Spleen (tissue), 11 donors: Measurements from ENCODE around the gene DRGX. TPM values are rescaled to one million over a fixed set of nuclear protein-coding genes. Genes with fewer than 3 reads are reported as not detected.

Experiments used
- DNase-seq: peaks from one replicate; pipeline ENCODE4 v3.0.0-alpha.2; 2020
- H3K27ac ChIP-seq, 8 donors: fragments of 200-600 bp; sonication (generic) in 7 of 8; 1 replicate in 4 of 8; 2 replicates in 4 of 8; pipeline versions ENCODE4 v1.5.0 to v1.8.0; 2016 to 2021; ENCODE audit warnings: inconsistent platforms in 4 of 8, mild to moderate bottlenecking in 4 of 8, moderate library complexity in 1 of 8
- H3K27me3 ChIP-seq, 7 donors: fragments of 200-600 bp; sonication (generic) in 6 of 7; replicated peaks in 1 of 7; 1 replicate in 4 of 7; 2 replicates in 3 of 7; pipeline versions ENCODE4 v1.5.0 to v1.8.0; 2016 to 2021; ENCODE audit warnings: inconsistent platforms in 3 of 7, mild to moderate bottlenecking in 1 of 7
- H3K36me3 ChIP-seq, 6 donors: fragments of 200-600 bp; sonication (generic) in 5 of 6; 1 replicate in 4 of 6; 2 replicates in 2 of 6; pipeline versions ENCODE4 v1.5.0 to v1.8.0; 2016 to 2021; ENCODE audit warnings: inconsistent platforms in 2 of 6
- H3K4me1 ChIP-seq, 6 donors: fragments of 200-600 bp; sonication (generic) in 5 of 6; 1 replicate in 3 of 6; 2 replicates in 3 of 6; pipeline versions ENCODE4 v1.5.0 to v1.8.0; 2016 to 2021; ENCODE audit warnings: inconsistent platforms in 3 of 6
- H3K4me3 ChIP-seq, 8 donors: fragments of 200-600 bp; sonication (generic) in 7 of 8; 1 replicate in 4 of 8; 2 replicates in 4 of 8; pipeline versions ENCODE4 v1.5.0 to v1.8.0; 2016 to 2021; ENCODE audit warnings: inconsistent platforms in 4 of 8, mild to moderate bottlenecking in 4 of 8, moderate library complexity in 2 of 8
- H3K9me3 ChIP-seq, 8 donors: fragments of 200-600 bp; sonication (generic) in 7 of 8; 1 replicate in 4 of 8; 2 replicates in 4 of 8; pipeline versions ENCODE4 v1.5.0 to v1.8.0; 2016 to 2021; ENCODE audit warnings: inconsistent platforms in 4 of 8
- CTCF ChIP-seq, 11 experiments: fragments of 200-600 bp in 7 of 11; fragments of 450-650 bp in 4 of 11; sonication (generic) in 4 of 11; IDR thresholded peaks in 8 of 11; conservative IDR thresholded peaks in 3 of 11; 1 replicate in 7 of 11; 2 replicates in 4 of 11; pipeline versions ENCODE4 v1.4.0 to v1.8.0; 2016 to 2021; ENCODE audit warnings: antibody characterized with exemption in 11 of 11, inconsistent platforms in 4 of 11, mild to moderate bottlenecking in 1 of 11
- POLR2A ChIP-seq, 3 donors: fragments of 450-650 bp; IDR thresholded peaks; one replicate each; pipeline ENCODE4 v1.5.1; 2017; ENCODE audit warnings: antibody characterized with exemption in 3 of 3, mild to moderate bottlenecking in 1 of 3
- POLR2AphosphoS5 ChIP-seq, 3 donors: sonication (generic); formaldehyde crosslinking; IDR thresholded peaks; one replicate each; pipeline ENCODE4 v1.5.1; 2017; ENCODE audit warnings: antibody characterized with exemption in 3 of 3
- WGBS, 5 donors: extraction: QIAGEN DNeasy Blood & Tissue Kit in 3 of 5; methylation state at CpG; one replicate each; pipeline versions ENCODE4 v1.1.5 to v1.1.7; 2013 to 2018; 5-methylcytosine and 5-hydroxymethylcytosine counted together
- intact Hi-C: fragments of 100-400 bp; cut with DNase I; formaldehyde crosslinking; loops from one replicate; pipeline ENCODE4 v1.15.0; 2023; ENCODE audit warnings: low total_unique reads
- polyA plus RNA-seq, 3 donors: library from polyadenylated mRNA; stranded (reverse); fragments of 200-250 nt; gene quantifications; one replicate each; pipeline ENCODE4 v1.2.1, GENCODE V29; 2013
- total RNA-seq, 7 donors: library from RNA; depleted of rRNA in 3 of 7; stranded (reverse); fragments of >200 nt in 3 of 7; fragmentation: NEBNext Ultra II Directional in 4 of 7; extraction: Animal tissue kit (Norgen Biotek cat#: 25700) in 4 of 7; gene quantifications; one replicate each; pipeline versions ENCODE4 v1.1.0 to v1.2.1, GENCODE V29; 2016 to 2021
- donor health status: healthy with polysubstance abuse.
- donor health status: DM: no; HTN: no; CAD: no; lungs with moderate emphysema.
- donor health status: DM: no; HTN: no; CAD: no.
- donor health status: Bipolar disorder and iron deficiency.
- donor health status: healthy.
- donor health status: DM: no; HTN: no; CAD: no.
- donor health status: DM: yes; HTN: yes; CAD: no.

DRGX gene
- total and polyA plus RNA-seq, 10 donors: 0.03 to 0.11 TPM; not detected in 8

- H3K36me3 ChIP-seq: no peaks in the 10 kb centered on the region
- H3K9me3 ChIP-seq: peaks cover 0 to 19% (median 14%) of the 10 kb centered on the region in 8 donors
- H3K4me1 ChIP-seq: no peaks in the 10 kb centered on the region
- no peak overlapping the region for H3K27ac ChIP-seq
- intact Hi-C loops: no loop called here
- peaks cover 0 to 13% (median 0%) of the 10 kb centered on the region in 7 donors for H3K27me3 ChIP-seq
- H3K4me3 ChIP-seq: no peak overlapping the region
- no peak for TF ChIP-seq POLR2AphosphoS5 (IDR thresholded peaks at IDR 0.05)
- TF ChIP-seq POLR2A (IDR thresholded peaks at IDR 0.05): no peak
- no peak for TF ChIP-seq CTCF (IDR thresholded peaks at IDR 0.05 in 8 of 11, conservative IDR thresholded peaks at IDR 0.05 in 3 of 11)
- WGBS, 5 donors: 85 to 96% (median 92%) methylated on average over 4 of the region's 4 CpGs
- no peak for DNase-seq
These were observed 46.5 kb downstream of the DRGX start for GRCh38 chr10:49349390-49349789.

- Histone ChIP-seq H3K4me3 (no peak overlapping the region), H3K27me3 (peaks cover 0 to 13% (median 0%) of the 10 kb centered on the region in 7 donors), H3K9me3 (peaks cover 0 to 19% (median 14%) of the 10 kb centered on the region in 8 donors), H3K36me3 (no peaks in the 10 kb centered on the region), H3K4me1 (no peaks in the 10 kb centered on the region), H3K27ac (no peak overlapping the region)
- intact Hi-C loops: no loop called here
- no peak for TF ChIP-seq POLR2AphosphoS5 (IDR thresholded peaks at IDR 0.05)
- TF ChIP-seq POLR2A (IDR thresholded peaks at IDR 0.05): no peak
- TF ChIP-seq CTCF (IDR thresholded peaks at IDR 0.05 in 8 of 11, conservative IDR thresholded peaks at IDR 0.05 in 3 of 11): no peak
- WGBS, 5 donors: 73 to 90% (median 85%) methylated on average over 2 of the region's 2 CpGs
- DNase-seq: no peak
These were observed 47.3 kb downstream of the DRGX start for GRCh38 chr10:49348593-49348992.

- H3K36me3 ChIP-seq: no peaks in the 10 kb centered on the region
- DNase-seq: no peak
- H3K27me3 ChIP-seq: peaks cover 0 to 13% (median 0%) of the 10 kb centered on the region in 7 donors
- intact Hi-C loops: no loop called here
- WGBS, 5 donors: 72 to 83% (median 76%) methylated on average over 3 of the region's 3 CpGs
- no peak overlapping the region for H3K27ac ChIP-seq
- no peaks in the 10 kb centered on the region for H3K4me1 ChIP-seq
- no peak overlapping the region for H3K4me3 ChIP-seq
- no peak for TF ChIP-seq CTCF (IDR thresholded peaks at IDR 0.05 in 8 of 11, conservative IDR thresholded peaks at IDR 0.05 in 3 of 11)
- TF ChIP-seq POLR2A (IDR thresholded peaks at IDR 0.05): no peak
- no peak for TF ChIP-seq POLR2AphosphoS5 (IDR thresholded peaks at IDR 0.05)
- H3K9me3 ChIP-seq: peaks cover 0 to 19% (median 14%) of the 10 kb centered on the region in 8 donors
These were observed 48.1 kb downstream of the DRGX start for GRCh38 chr10:49347827-49348226.

DNA sequence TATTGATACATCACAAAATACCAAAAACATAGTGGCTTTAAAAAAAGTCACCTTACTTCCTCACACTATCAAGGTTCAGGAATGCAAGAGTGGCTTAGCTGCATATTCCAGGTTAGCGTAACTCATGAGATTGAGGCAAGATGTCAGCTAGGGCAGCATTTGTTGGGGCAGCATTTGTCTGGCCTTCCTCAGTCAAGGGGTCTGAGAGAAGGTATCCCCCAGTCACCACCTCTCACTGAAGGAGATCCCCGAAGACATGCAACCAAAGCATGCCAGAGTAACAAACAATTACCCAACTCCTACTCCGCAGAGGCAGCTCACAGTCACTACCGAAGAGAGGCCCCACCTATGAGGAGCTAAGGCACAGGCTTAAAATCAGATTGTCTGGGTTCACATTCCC lies 48.5 kb downstream of the DRGX start:
- intact Hi-C loops: no loop called here
- WGBS, 5 donors: 89 to 100% (median 90%) methylated on average over 3 to 4 of the region's 4 CpGs
- no peak for DNase-seq

More for the DNA sequence above, 48.5 kb downstream of the DRGX start:
- Histone ChIP-seq H3K4me1 (no peaks in the 10 kb centered on the region), H3K27ac (no peak overlapping the region), H3K27me3 (peaks cover 0 to 13% (median 0%) of the 10 kb centered on the region in 7 donors), H3K9me3 (peaks cover 0 to 19% (median 14%) of the 10 kb centered on the region in 8 donors), H3K4me3 (no peak overlapping the region), H3K36me3 (no peaks in the 10 kb centered on the region)
- TF ChIP-seq POLR2A (IDR thresholded peaks at IDR 0.05) (no peak), CTCF (IDR thresholded peaks at IDR 0.05 in 8 of 11, conservative IDR thresholded peaks at IDR 0.05 in 3 of 11) (no peak)
